Lung (tissue), 12 donors: ENCODE results near the gene EI24. TPM values are rescaled to one million over a fixed set of nuclear protein-coding genes. Genes with fewer than 3 reads are reported as not detected.

Experiments used
- ATAC-seq: fragments of 200-7000 bp; cut with Tn5 transposase; one replicate; pipeline ENCODE4 v1.9.1; 2020; ENCODE audit warnings: moderate number of reproducible peaks; ENCODE audit not compliant: insufficient read depth, low FRiP score
- DNase-seq, 3 donors: peaks; one replicate each; pipeline ENCODE4 v3.0.0-alpha.2; 2013 to 2017
- H3K27ac ChIP-seq, 2 donors: one replicate each; pipeline ENCODE4 v1.5.1; 2013; ENCODE audit warnings: mild to moderate bottlenecking in 2 of 2, moderate library complexity in 2 of 2, control low read depth in 1 of 2, inconsistent platforms in 1 of 2, low read depth in 1 of 2, low read length in 1 of 2
- H3K27me3 ChIP-seq, 3 donors: one replicate each; pipeline ENCODE4 v1.5.1; 2013; ENCODE audit warnings: low read length in 2 of 3; ENCODE audit not compliant: control insufficient read depth in 3 of 3, insufficient read depth in 3 of 3
- H3K36me3 ChIP-seq, 4 donors: one replicate each; pipeline ENCODE4 v1.5.1; 2013; ENCODE audit warnings: low read length in 4 of 4, mild to moderate bottlenecking in 1 of 4, moderate library complexity in 1 of 4; ENCODE audit not compliant: control insufficient read depth in 4 of 4, insufficient read depth in 4 of 4
- H3K4me1 ChIP-seq, 5 donors: one replicate each; pipeline ENCODE4 v1.5.1; 2013; ENCODE audit warnings: low read length in 5 of 5, mild to moderate bottlenecking in 2 of 5, moderate library complexity in 1 of 5; ENCODE audit not compliant: control insufficient read depth in 5 of 5, insufficient read depth in 5 of 5
- H3K4me3 ChIP-seq: one replicate; pipeline ENCODE4 v1.5.1; 2013; ENCODE audit warnings: mild to moderate bottlenecking, control low read depth, moderate library complexity
- H3K9ac ChIP-seq, 2 donors: one replicate each; pipeline ENCODE4 v1.5.1; 2013; ENCODE audit warnings: low read length in 2 of 2, control low read depth in 1 of 2; ENCODE audit not compliant: insufficient read depth in 1 of 2
- H3K9me3 ChIP-seq, 4 donors: one replicate each; pipeline ENCODE4 v1.5.1; 2013; ENCODE audit warnings: low read length in 3 of 4, mild to moderate bottlenecking in 1 of 4, moderate library complexity in 1 of 4; ENCODE audit not compliant: control insufficient read depth in 4 of 4, insufficient read depth in 3 of 4
- CTCF ChIP-seq: IDR thresholded peaks from 2 replicates; pipeline ENCODE4 v1.5.1; 2012; ENCODE audit warnings: mild to moderate bottlenecking; ENCODE audit errors: control extremely low read depth, extremely low read depth
- WGBS, 2 donors: extraction: QIAGEN DNeasy Blood & Tissue Kit; methylation state at CpG; one replicate each; pipeline ENCODE4 v1.1.7; 2013; 5-methylcytosine and 5-hydroxymethylcytosine counted together
- polyA plus RNA-seq, 2 donors: library from polyadenylated mRNA; stranded (reverse); fragments of 200-250 nt; gene quantifications; one replicate each; pipeline ENCODE4 v1.2.1, GENCODE V29; 2013
- total RNA-seq, 2 donors: library from RNA; depleted of rRNA in 1 of 2; stranded (reverse); fragments of >200 nt in 1 of 2; gene quantifications; one replicate each; pipeline ENCODE4 v1.2.1, GENCODE V29; 2014 to 2021
- donor health status: control.
- donor health status: control.
- donor health status: Bipolar disorder and iron deficiency.
- donor health status: healthy.
- donor health status: DM: yes; HTN: yes; CAD: no.

Gene EI24
- total and polyA plus RNA-seq, 4 donors = 36.7 to 84.8 (median 67.3) TPM

GRCh38 chr11:125554038-125554437 lies 15.2 kb upstream of the EI24 start:
- no peak for DNase-seq
- no peak for ATAC-seq
- H3K36me3 ChIP-seq = no peaks in the 10 kb centered on the region

GRCh38 chr11:125559888-125560287 lies 9.4 kb upstream of the EI24 start:
- DNase-seq = no peak
- no peak for ATAC-seq
- TF ChIP-seq CTCF = no peak
- no peaks in the 10 kb centered on the region for H3K27me3 ChIP-seq
- 92 to 93% methylated on average over 3 of the region's 3 CpGs for WGBS, 2 donors
- H3K27ac ChIP-seq = no peak overlapping the region
- no peaks in the 10 kb centered on the region for H3K36me3 ChIP-seq
- no peak overlapping the region for H3K4me3 ChIP-seq
- no peak overlapping the region for H3K9ac ChIP-seq
- no peaks in the 10 kb centered on the region for H3K4me1 ChIP-seq
- H3K9me3 ChIP-seq = peaks cover 0 to 4% (median 2%) of the 10 kb centered on the region in 4 donors

More at GRCh38 chr11:125554038-125554437, 15.2 kb upstream of the EI24 start:
- Histone ChIP-seq H3K4me3 (no peak overlapping the region), H3K4me1 (no peaks in the 10 kb centered on the region), H3K9me3 (peaks cover 4 to 18% (median 12%) of the 10 kb centered on the region in 4 donors), H3K27ac (no peak overlapping the region), H3K27me3 (no peaks in the 10 kb centered on the region), H3K9ac (no peak overlapping the region)
- no peak for TF ChIP-seq CTCF
- WGBS, 2 donors = 89 to 90% methylated on average over 3 of the region's 3 CpGs

- H3K4me3 ChIP-seq = no peak overlapping the region
- no peaks in the 10 kb centered on the region for H3K9me3 ChIP-seq
- no peak overlapping the region for H3K27ac ChIP-seq
- no peaks in the 10 kb centered on the region for H3K27me3 ChIP-seq
- WGBS, 2 donors = 95 to 100% methylated on average over 1 of the region's 1 CpG
- H3K36me3 ChIP-seq = no peaks in the 10 kb centered on the region
- ATAC-seq = no peak
- no peaks in the 10 kb centered on the region for H3K4me1 ChIP-seq
- no peak overlapping the region for H3K9ac ChIP-seq
- DNase-seq = no peak
- TF ChIP-seq CTCF = no peak
Observed at GRCh38 chr11:125561924-125562323, 7.4 kb upstream of the EI24 start.

GRCh38 chr11:125562430-125562829 lies 6.8 kb upstream of the EI24 start:
- no peaks in the 10 kb centered on the region for H3K27me3 ChIP-seq
- 63 to 73% methylated on average over 4 of the region's 4 CpGs for WGBS, 2 donors
- H3K9me3 ChIP-seq = no peaks in the 10 kb centered on the region
- DNase-seq (no peak), ATAC-seq (no peak)
- no peaks in the 10 kb centered on the region for H3K36me3 ChIP-seq
- H3K4me3 ChIP-seq = no peak overlapping the region
- H3K9ac ChIP-seq = no peak overlapping the region
- no peak for TF ChIP-seq CTCF
- H3K4me1 ChIP-seq = no peaks in the 10 kb centered on the region
- H3K27ac ChIP-seq = no peak overlapping the region
